BLaER1 treated with 17β-estradiol and CSF1 and Interleukin-3, amounts not matched to agents 10 nM and 100 nM (cell line): Measurements from ENCODE around the gene HDC.

Experiments
- H3K27ac ChIP-seq, 11 experiments: shearing (Covaris generic); formaldehyde crosslinking; 2 replicates each; pipeline ENCODE4 v1.8.1; 2022
- H3K27me3 ChIP-seq, 11 experiments: shearing (Covaris generic); formaldehyde crosslinking; 2 replicates each; pipeline ENCODE4 v1.8.1; 2022
- H3K36me3 ChIP-seq, 11 experiments: shearing (Covaris generic); formaldehyde crosslinking; 2 replicates each; pipeline ENCODE4 v1.8.1; 2022
- H3K4me1 ChIP-seq, 10 experiments: shearing (Covaris generic); formaldehyde crosslinking; 2 replicates each; pipeline ENCODE4 v1.8.1; 2022
- H3K4me2 ChIP-seq, 11 experiments: shearing (Covaris generic); formaldehyde crosslinking; 2 replicates each; pipeline ENCODE4 v1.8.1; 2022
- H3K4me3 ChIP-seq, 10 experiments: shearing (Covaris generic); formaldehyde crosslinking; 2 replicates each; pipeline ENCODE4 v1.8.1; 2022
- H3K9ac ChIP-seq, 11 experiments: shearing (Covaris generic); formaldehyde crosslinking; 2 replicates each; pipeline ENCODE4 v1.8.1; 2022
- H3K9me3 ChIP-seq, 11 experiments: shearing (Covaris generic); formaldehyde crosslinking; replicated peaks in 1 of 11; 2 replicates each; pipeline ENCODE4 v1.8.1; 2022
- H4K20me1 ChIP-seq, 11 experiments: shearing (Covaris generic); formaldehyde crosslinking; 2 replicates each; pipeline ENCODE4 v1.8.1; 2022
- Cebpa-rat ChIP-seq, 11 experiments: shearing (Covaris generic); IDR thresholded peaks; 2 replicates each; pipeline ENCODE4 v1.8.1; 2022

HDC gene

DNA sequence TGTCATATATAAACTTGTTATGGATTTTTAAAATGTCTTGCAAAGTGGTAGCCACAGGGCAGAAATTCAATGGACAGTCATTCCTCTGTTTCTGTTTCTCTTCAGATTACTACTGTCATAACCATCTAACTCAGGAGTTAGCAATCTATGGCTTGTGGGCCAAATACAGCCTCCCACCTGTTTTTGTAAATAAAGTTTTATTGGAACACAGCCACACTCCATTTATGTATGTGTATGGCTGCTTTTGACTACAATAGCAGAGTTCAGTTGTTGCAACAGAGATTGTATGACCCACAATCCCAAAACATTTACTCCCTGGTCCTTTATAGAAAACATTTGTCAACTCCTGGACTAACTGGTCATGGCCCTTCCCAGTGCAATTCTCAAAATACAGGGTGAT is 63.5 kb downstream of the HDC start:
- Histone ChIP-seq H3K4me1 (peaks cover 0 to 3% (median 0%) of the 10 kb centered on the region in 10 experiments; a peak in 1 of 20 replicates), H3K4me2 (no peak overlapping the region), H3K9me3 (no peaks in the 10 kb centered on the region), H3K36me3 (peaks cover 0 to 93% (median 35%) of the 10 kb centered on the region in 11 experiments; a peak in 13 of 22 replicates), H4K20me1 (no peaks in the 10 kb centered on the region), H3K4me3 (no peak overlapping the region), H3K27ac (no peak overlapping the region), H3K9ac (no peak overlapping the region), H3K27me3 (no peaks in the 10 kb centered on the region)
- TF ChIP-seq Cebpa-rat (IDR thresholded peaks at IDR 0.05) = no peak

DNA sequence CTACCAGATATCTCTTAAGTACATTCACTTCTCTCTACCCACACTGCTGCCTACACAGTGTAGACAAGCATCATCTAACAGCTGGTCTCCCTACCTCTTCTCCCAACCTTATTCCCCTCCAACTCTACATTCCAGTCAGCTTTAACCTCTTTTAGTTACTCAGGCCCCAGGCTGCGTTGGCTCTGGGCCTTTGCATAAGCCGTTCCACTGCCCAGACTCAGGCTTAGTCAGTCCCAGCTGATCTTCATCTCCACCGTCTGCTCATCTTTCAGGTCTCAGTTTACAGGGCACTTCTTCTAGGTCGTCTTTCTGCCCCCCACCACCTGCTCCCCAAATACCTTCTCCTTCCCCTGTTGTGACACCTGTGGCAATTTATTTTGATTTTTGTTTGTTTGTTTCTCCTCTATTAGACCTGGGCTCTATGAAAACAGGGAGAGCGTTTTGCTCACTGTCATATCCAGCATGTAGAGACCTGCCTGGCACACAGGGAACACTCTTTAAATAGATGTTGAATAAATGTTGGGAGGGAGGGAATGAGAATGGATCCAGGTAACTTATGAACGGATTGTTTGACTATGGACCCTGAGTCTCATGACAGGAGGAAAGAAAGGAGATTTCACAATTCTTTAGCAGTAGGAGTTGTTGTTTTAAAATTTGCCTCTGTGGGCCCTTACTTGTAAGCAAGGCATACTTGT is 72.5 kb downstream of the HDC start:
- Histone ChIP-seq H3K4me1 (peaks cover 5 to 49% (median 34%) of the 10 kb centered on the region in 10 experiments; a peak in 17 of 20 replicates), H3K27ac (no peak overlapping the region), H3K36me3 (peaks cover 0 to 48% (median 5%) of the 10 kb centered on the region in 11 experiments; a peak in 9 of 22 replicates), H3K4me2 (peak overlapping the region in 1 of 11 experiments; percentile 6; a peak in 1 of 22 replicates), H3K9ac (no peak overlapping the region), H4K20me1 (no peaks in the 10 kb centered on the region), H3K27me3 (no peaks in the 10 kb centered on the region), H3K4me3 (no peak overlapping the region), H3K9me3 (peaks cover 0 to 15% (median 5%) of the 10 kb centered on the region in 11 experiments; a peak in 6 of 22 replicates)
- no peak for TF ChIP-seq Cebpa-rat (IDR thresholded peaks at IDR 0.05)

- Histone ChIP-seq H3K9ac (no peak overlapping the region), H3K9me3 (peaks cover 0 to 20% (median 5%) of the 10 kb centered on the region in 11 experiments; a peak in 7 of 22 replicates), H3K36me3 (peaks cover 0 to 45% (median 0%) of the 10 kb centered on the region in 11 experiments; a peak in 8 of 22 replicates), H3K4me2 (peak overlapping the region in 2 of 11 experiments; percentile 84 to 89; a peak in 5 of 22 replicates), H3K27me3 (no peaks in the 10 kb centered on the region), H3K27ac (no peak overlapping the region), H3K4me1 (peaks cover 5 to 58% (median 39%) of the 10 kb centered on the region in 10 experiments; a peak in 17 of 20 replicates), H4K20me1 (no peaks in the 10 kb centered on the region), H3K4me3 (no peak overlapping the region)
- no peak for TF ChIP-seq Cebpa-rat (IDR thresholded peaks at IDR 0.05)
Measured at GRCh38 chr15:50192164-50192563, 73.4 kb downstream of the HDC start.
